Keratinocyte (primary cell): Measurements from ENCODE around the gene OMD.

Source experiments
- EZH2 ChIP-seq: IDR thresholded peaks from one replicate; pipeline ENCODE4 v1.6.1; 2012; ENCODE audit warnings: inconsistent platforms, mild to moderate bottlenecking, low read length, moderate library complexity
- TF ChIP-seq, protein P1 (sequence below), 3 experiments: IDR thresholded peaks in 1 of 3; conservative IDR thresholded peaks in 1 of 3; optimal IDR thresholded peaks in 1 of 3; 2 replicates in 2 of 3; 3 replicates in 1 of 3; pipeline versions ENCODE3 to v1.5.1; 2011; ENCODE audit warnings: low read length in 3 of 3, mild to moderate bottlenecking in 3 of 3, moderate library complexity in 2 of 3, control low read depth in 1 of 3, inconsistent platforms in 1 of 3; ENCODE audit not compliant: insufficient read depth in 2 of 3; ENCODE audit errors: extremely low read depth in 1 of 3

DNA sequence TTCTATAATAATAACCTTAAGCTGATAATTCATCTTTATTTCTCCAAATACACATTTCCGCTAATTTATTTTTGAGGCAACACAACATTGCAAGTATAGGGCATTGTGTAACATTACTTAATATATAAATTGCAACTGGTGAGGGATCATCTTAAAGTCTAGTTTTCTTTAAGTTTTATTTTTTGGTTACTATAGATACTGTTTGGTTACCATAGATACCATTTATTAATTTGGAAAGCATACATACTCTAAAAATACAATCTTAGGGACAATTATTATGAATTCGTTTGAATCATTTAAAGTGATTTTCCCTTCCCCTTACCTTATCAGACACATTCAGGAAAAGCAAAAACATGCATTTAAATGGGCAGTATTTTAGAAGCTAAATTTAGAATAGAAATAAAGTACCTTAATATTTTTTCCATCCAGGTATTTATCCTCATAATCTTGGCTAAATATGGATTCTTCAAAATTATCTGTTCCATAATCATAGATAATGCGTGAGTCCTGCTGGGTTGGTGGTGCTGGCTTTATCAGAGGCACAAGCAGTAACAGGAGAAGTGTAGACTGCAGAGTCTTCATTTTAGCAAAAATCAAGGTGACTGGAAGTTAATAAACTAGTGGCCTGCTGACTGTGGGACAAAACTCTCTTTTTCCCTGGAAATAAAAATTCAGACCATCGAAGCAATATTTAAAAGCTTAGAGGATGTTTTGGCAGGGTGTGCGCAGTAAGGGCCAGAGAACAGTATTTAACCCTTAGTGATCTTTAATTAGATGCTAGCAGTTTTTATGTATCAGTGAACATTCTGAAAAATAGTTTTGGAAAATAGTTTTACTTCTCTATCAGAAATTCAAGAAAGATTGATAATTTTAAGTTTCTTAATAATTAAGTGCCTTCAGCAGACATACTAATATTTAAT is 21.2 kb downstream of the OMD start:
- no peak for TF ChIP-seq EZH2
- TF ChIP-seq, protein P1, sequence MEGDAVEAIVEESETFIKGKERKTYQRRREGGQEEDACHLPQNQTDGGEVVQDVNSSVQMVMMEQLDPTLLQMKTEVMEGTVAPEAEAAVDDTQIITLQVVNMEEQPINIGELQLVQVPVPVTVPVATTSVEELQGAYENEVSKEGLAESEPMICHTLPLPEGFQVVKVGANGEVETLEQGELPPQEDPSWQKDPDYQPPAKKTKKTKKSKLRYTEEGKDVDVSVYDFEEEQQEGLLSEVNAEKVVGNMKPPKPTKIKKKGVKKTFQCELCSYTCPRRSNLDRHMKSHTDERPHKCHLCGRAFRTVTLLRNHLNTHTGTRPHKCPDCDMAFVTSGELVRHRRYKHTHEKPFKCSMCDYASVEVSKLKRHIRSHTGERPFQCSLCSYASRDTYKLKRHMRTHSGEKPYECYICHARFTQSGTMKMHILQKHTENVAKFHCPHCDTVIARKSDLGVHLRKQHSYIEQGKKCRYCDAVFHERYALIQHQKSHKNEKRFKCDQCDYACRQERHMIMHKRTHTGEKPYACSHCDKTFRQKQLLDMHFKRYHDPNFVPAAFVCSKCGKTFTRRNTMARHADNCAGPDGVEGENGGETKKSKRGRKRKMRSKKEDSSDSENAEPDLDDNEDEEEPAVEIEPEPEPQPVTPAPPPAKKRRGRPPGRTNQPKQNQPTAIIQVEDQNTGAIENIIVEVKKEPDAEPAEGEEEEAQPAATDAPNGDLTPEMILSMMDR (optimal IDR thresholded peaks at IDR 0.05 in 1 of 3, IDR thresholded peaks at IDR 0.05 in 1 of 3, conservative IDR thresholded peaks at IDR 0.05 in 1 of 3; ENCODE audit: extremely low read depth in 1 of 3, insufficient read depth in 2 of 3, low read length in 3 of 3) = no peak
